ENCODE data around the gene MYBBP1A.

- TF ChIP-seq EZH2phosphoT487 (IDR thresholded peaks at IDR 0.05; ENCODE audit: insufficient read depth, low read depth): no peak
- TF ChIP-seq EZH2 (IDR thresholded peaks at IDR 0.05; ENCODE audit: insufficient read depth, poor library complexity, severe bottlenecking): no peak
These were observed 1.8 kb upstream of the MYBBP1A start for GRCh38 chr17:4556996-4557395.

Data from GM23248 (cell line).